ENCODE results near the gene TRAPPC5. TPM values are rescaled to one million over a fixed set of nuclear protein-coding genes. Genes with fewer than 3 reads are reported as not detected.

Gene TRAPPC5
- total RNA-seq, 2 experiments from 2014 or later = 41.3 to 43.4 TPM

GRCh38 chr19:7638802-7639465 lies 41.7 kb upstream of the TRAPPC5 start:
- Mint-ChIP-seq H3K4me1 (ENCODE audit: low read depth) (peaks cover 36% of the 10 kb centered on the region), H3K9me3 (no peaks in the 10 kb centered on the region), H3K27me3 (no peaks in the 10 kb centered on the region), H3K36me3 (ENCODE audit: low read depth) (peaks cover 19% of the 10 kb centered on the region), H3K27ac (peak overlapping the region; percentile 90), H3K4me3 (peak overlapping the region; percentile 60)
- no peak overlapping the region for H3K27ac ChIP-seq (ENCODE audit: low read depth in 1 of 2, low read length in 2 of 2)
- no peaks in the 10 kb centered on the region for H3K27me3 ChIP-seq (ENCODE audit: control insufficient read depth in 1 of 2, insufficient read depth in 2 of 2, low read length in 2 of 2)
- intact Hi-C loops (cut with DNase I, micrococcal nuclease) = loop anchor here in 1 of 2 experiments (5.0 kb wide), 1 partner anchor 288 kb away; the partner anchor contains the start of gene CTXN1
- CTCF ChIA-PET = no interaction called here
- peaks cover 47% of the 10 kb centered on the region for H3K4me1 ChIP-seq (ENCODE audit: insufficient read depth, low read length)
- H3K9me3 ChIP-seq (ENCODE audit: control insufficient read depth in 1 of 2, insufficient read depth in 1 of 2, low read length in 2 of 2) = no peaks in the 10 kb centered on the region
- POLR2A ChIA-PET = interaction anchor here (1.7 to 2.4 kb wide), 2 partner anchors 9 to 13 kb away, joined by 5 to 18 read pairs; partner anchors contain the start of genes PET100 and XAB2
- DNase-seq (no peak), ATAC-seq (ENCODE audit: poor library complexity) (no peak)
- H3K4me3 ChIP-seq (ENCODE audit: low read length) = no peak overlapping the region
- TF ChIP-seq, protein P1, sequence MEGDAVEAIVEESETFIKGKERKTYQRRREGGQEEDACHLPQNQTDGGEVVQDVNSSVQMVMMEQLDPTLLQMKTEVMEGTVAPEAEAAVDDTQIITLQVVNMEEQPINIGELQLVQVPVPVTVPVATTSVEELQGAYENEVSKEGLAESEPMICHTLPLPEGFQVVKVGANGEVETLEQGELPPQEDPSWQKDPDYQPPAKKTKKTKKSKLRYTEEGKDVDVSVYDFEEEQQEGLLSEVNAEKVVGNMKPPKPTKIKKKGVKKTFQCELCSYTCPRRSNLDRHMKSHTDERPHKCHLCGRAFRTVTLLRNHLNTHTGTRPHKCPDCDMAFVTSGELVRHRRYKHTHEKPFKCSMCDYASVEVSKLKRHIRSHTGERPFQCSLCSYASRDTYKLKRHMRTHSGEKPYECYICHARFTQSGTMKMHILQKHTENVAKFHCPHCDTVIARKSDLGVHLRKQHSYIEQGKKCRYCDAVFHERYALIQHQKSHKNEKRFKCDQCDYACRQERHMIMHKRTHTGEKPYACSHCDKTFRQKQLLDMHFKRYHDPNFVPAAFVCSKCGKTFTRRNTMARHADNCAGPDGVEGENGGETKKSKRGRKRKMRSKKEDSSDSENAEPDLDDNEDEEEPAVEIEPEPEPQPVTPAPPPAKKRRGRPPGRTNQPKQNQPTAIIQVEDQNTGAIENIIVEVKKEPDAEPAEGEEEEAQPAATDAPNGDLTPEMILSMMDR (IDR thresholded peaks at IDR 0.05) = no peak
- H3K36me3 ChIP-seq (ENCODE audit: insufficient read depth, low read length) = peaks cover 26% of the 10 kb centered on the region

DNA sequence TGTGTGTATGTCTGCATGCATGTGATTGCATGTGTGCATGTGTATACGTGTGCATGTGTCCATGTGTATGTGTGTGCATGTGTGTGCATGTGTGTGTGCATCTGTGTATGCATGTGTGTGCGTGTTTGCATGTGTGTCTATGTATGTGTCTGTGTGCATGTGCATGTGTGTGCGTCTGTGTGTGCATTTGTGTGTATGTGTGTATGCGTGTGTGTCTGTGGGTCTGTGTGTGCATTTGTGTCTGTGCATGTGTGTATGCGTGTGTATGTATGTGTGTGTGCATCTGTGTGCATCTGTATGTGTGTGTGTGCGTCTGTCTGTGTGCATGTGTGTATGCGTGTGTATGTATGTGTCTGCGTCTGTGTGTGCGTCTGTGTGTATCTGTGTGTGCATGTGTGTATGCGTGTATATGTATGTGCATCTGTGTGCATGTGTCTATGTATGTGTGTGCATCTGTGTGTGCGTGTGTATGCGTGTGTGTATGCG lies 40.7 kb upstream of the TRAPPC5 start:
- H3K27me3 ChIP-seq (ENCODE audit: control insufficient read depth in 1 of 2, insufficient read depth in 2 of 2, low read length in 2 of 2) = no peaks in the 10 kb centered on the region
- Mint-ChIP-seq H3K9me3 (no peaks in the 10 kb centered on the region), H3K27ac (peak overlapping the region; percentile 90), H3K4me1 (ENCODE audit: low read depth) (peaks cover 36% of the 10 kb centered on the region), H3K36me3 (ENCODE audit: low read depth) (peaks cover 24% of the 10 kb centered on the region), H3K4me3 (peak overlapping the region; percentile 59), H3K27me3 (no peaks in the 10 kb centered on the region)
- no peak overlapping the region for H3K27ac ChIP-seq (ENCODE audit: low read depth in 1 of 2, low read length in 2 of 2)
- TF ChIP-seq, protein P1 (IDR thresholded peaks at IDR 0.05) = no peak
- ChIA-PET CTCF (no interaction called here), POLR2A (no interaction called here)
- H3K36me3 ChIP-seq (ENCODE audit: insufficient read depth, low read length) = peaks cover 33% of the 10 kb centered on the region
- DNase-seq (no peak), ATAC-seq (ENCODE audit: poor library complexity) (no peak)
- H3K4me3 ChIP-seq (ENCODE audit: low read length) = no peak overlapping the region
- intact Hi-C loops (cut with DNase I, micrococcal nuclease) = loop anchor here in 1 of 2 experiments (5.0 kb wide), 1 partner anchor 287 kb away; the partner anchor contains the start of gene CTXN1
- H3K9me3 ChIP-seq (ENCODE audit: control insufficient read depth in 1 of 2, insufficient read depth in 1 of 2, low read length in 2 of 2) = no peaks in the 10 kb centered on the region
- H3K4me1 ChIP-seq (ENCODE audit: insufficient read depth, low read length) = peaks cover 50% of the 10 kb centered on the region

- Histone ChIP-seq H3K4me1 (ENCODE audit: insufficient read depth, low read length) (peaks cover 47% of the 10 kb centered on the region), H3K36me3 (ENCODE audit: insufficient read depth, low read length) (peaks cover 39% of the 10 kb centered on the region), H3K4me3 (ENCODE audit: low read length) (no peak overlapping the region), H3K9me3 (ENCODE audit: control insufficient read depth in 1 of 2, insufficient read depth in 1 of 2, low read length in 2 of 2) (no peaks in the 10 kb centered on the region), H3K27ac (ENCODE audit: low read depth in 1 of 2, low read length in 2 of 2) (no peak overlapping the region), H3K27me3 (ENCODE audit: control insufficient read depth in 1 of 2, insufficient read depth in 2 of 2, low read length in 2 of 2) (no peaks in the 10 kb centered on the region)
- no peak overlapping the region for H3K4me3 Mint-ChIP-seq
- ChIA-PET CTCF (no interaction called here), POLR2A (interaction anchor here (0.9 to 2.3 kb wide), 2 partner anchors 11 to 20 kb away, joined by 6 to 9 read pairs; partner anchors contain the start of genes PET100 and XAB2)
- DNase-seq (no peak), ATAC-seq (ENCODE audit: poor library complexity) (no peak)
- peaks cover 35% of the 10 kb centered on the region for H3K4me1 Mint-ChIP-seq (ENCODE audit: low read depth)
- intact Hi-C loops (cut with DNase I, micrococcal nuclease) = no loop called here
- TF ChIP-seq, protein P1 (IDR thresholded peaks at IDR 0.05) = no peak
- H3K36me3 Mint-ChIP-seq (ENCODE audit: low read depth) = peaks cover 30% of the 10 kb centered on the region
- no peaks in the 10 kb centered on the region for H3K9me3 Mint-ChIP-seq
- no peak overlapping the region for H3K27ac Mint-ChIP-seq
- H3K27me3 Mint-ChIP-seq = no peaks in the 10 kb centered on the region
Observed at GRCh38 chr19:7640803-7641202, 39.8 kb upstream of the TRAPPC5 start.
